Measurements from ENCODE around the gene DUSP3. TPM values are rescaled to one million over a fixed set of nuclear protein-coding genes. Genes with fewer than 3 reads are reported as not detected.
A peak's percentile ranks its signal among the peaks of the same experiment; 100 is the strongest.
"Not testable (repeated sequence)": the region's sequence is repeated elsewhere in the genome, so short reads cannot be mapped to it uniquely, and the experiment has no call there.

DUSP3 gene
- polyA plus RNA-seq, 1 donor from 2014 or later = 10.5 TPM

DNA sequence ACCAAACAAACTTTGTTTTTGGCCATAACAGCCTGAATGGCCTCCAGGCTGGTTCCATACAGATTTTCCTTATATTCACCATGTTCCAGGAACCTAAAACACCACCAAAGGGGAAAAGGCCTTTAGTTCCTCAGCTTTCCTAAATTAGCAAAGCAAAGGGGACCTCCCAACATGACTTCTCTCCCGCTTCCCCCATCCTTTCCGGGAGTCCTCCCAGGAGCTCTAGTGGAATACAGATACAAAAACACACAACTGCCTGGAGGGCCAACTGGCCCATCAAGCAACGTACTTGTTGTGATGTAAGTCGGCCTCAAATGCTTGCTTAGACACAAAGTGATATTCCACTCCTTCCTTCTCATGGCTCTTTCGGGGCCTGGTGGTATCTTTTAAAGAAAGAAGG is 32.0 kb upstream of the DUSP3 start:
- H3K4me1 Mint-ChIP-seq = no peaks in the 10 kb centered on the region
- no peaks in the 10 kb centered on the region for H3K36me3 Mint-ChIP-seq
- H3K27ac Mint-ChIP-seq = no peak overlapping the region
- H3K4me3 Mint-ChIP-seq = no peak overlapping the region
- H3K9me3 Mint-ChIP-seq = no peaks in the 10 kb centered on the region
- H3K27me3 Mint-ChIP-seq = peaks cover 8% of the 10 kb centered on the region

DNA sequence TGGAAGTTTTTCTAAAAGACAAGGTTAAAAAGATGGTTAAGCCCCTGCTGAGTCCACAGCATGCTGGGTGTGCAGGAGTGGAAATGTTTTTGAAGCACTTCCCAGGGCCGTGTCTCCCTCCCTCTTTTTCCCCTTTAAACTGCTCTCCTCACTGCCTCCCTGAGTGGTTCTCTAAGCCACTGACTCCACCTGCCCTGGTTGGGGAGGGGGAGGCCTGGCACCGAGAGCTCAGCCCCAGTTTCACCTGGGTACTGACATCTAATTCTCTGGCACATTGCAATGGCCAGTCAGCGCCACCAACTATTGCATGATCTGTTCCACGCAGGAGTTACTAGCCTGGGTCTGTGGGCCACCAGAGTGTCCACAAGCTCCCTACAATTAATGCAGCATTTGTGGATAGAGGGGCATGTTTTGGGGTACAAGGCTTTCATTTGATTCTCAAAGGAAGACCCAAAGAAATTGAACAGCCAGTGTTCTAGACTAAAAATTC is 31.5 kb upstream of the DUSP3 start:
- peaks cover 0 to under 1% (median under 1%) of the 10 kb centered on the region in 3 donors for H3K9me3 Mint-ChIP-seq
- no peaks in the 10 kb centered on the region for H3K4me1 Mint-ChIP-seq
- H3K27me3 Mint-ChIP-seq = peaks cover 8% of the 10 kb centered on the region
- H3K4me3 Mint-ChIP-seq = no peak overlapping the region
- H3K36me3 Mint-ChIP-seq = no peaks in the 10 kb centered on the region
- no peak overlapping the region for H3K27ac Mint-ChIP-seq

DNA sequence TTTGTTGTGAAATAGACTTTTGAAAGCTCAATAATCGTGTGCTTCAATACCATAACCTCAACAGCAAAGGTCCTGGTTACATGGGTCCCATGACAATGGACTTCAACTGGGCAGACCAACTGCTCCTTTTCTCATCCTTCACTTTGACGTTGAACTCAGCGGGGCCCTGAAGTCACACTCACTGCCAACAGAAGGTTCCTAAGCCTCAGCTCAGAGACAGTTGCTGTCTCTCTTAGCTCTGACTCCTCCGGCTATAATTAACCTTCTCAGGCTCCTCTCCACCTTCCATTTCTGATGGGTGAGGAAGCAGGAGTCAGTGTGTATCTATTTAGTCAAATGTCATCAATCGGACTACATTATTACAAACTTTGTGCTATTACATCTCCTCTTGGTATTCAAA is 30.3 kb upstream of the DUSP3 start:
- Mint-ChIP-seq H3K9me3 (peaks cover 2 to 4% (median 4%) of the 10 kb centered on the region in 3 donors), H3K27ac (no peak overlapping the region), H3K27me3 (peaks cover 8% of the 10 kb centered on the region), H3K36me3 (no peaks in the 10 kb centered on the region), H3K4me1 (no peaks in the 10 kb centered on the region), H3K4me3 (no peak overlapping the region)

DNA sequence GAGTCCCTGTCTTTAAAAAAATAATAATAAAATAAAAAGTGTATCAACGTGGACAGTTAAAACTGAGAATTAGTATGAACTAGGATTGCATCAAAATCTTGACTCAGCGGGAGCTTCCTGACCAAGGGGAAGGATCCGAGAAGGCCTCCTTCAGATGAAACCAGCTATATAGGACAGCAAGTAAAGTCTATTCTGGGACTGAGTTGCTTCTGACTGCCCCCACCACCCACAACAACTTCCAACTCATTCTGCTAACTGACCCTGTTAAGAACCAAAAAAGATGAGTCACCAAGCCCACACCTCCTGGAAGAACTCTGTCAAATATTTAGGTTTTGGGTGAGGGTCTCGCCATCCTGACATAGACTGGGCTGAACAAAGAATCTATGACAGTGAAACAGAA is 29.3 kb upstream of the DUSP3 start:
- Mint-ChIP-seq H3K4me1 (no peaks in the 10 kb centered on the region), H3K36me3 (no peaks in the 10 kb centered on the region), H3K4me3 (no peak overlapping the region)

DNA sequence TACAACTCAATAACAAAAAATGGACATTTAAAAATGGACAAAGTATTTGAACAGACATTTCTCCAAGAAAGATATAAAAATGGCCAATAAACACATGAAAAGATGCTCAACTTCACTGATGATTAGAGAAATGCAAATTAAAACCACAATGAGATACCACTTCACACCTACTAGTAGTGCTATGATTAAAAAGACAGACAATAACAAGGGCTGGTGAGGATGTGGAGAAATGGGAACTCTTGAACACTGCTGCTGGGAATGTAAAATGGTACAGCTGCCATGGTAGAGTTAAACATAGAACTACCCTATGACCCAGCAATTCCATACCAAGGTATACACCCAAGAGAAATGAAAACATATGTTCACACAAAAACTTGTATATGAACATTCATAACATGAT is 26.3 kb upstream of the DUSP3 start:
- Mint-ChIP-seq H3K27ac (no peak overlapping the region), H3K4me1 (no peaks in the 10 kb centered on the region), H3K27me3 (peaks cover 11% of the 10 kb centered on the region), H3K4me3 (no peak overlapping the region), H3K36me3 (no peaks in the 10 kb centered on the region), H3K9me3 (peaks cover 2 to 4% (median 4%) of the 10 kb centered on the region in 3 donors)

More for the DNA sequence above, 29.3 kb upstream of the DUSP3 start:
- peaks cover 15% of the 10 kb centered on the region for H3K27me3 Mint-ChIP-seq
- H3K27ac Mint-ChIP-seq = peak overlapping the region in 1 of 3 donors; percentile 22
- H3K9me3 Mint-ChIP-seq = peaks cover 2 to 4% (median 4%) of the 10 kb centered on the region in 3 donors

DNA sequence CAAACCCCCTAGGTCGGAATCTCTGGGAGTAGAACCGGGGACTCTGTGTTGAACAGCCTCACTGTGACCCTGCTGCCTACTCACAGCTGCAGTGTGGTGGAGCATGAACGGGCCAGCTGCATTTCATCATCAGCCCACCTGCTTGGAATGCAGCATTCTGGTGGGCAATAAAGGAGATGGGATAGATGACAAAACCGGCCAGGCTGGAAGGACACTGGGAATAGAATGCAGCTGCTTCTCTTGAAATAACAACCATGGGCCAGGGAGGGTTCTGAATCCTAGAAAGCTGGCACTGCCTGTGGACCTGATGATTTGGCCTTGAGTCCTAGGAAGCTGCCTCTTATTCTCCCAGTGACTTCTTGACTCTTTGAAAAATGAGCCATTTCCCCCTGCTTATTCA is 25.0 kb upstream of the DUSP3 start:
- Mint-ChIP-seq H3K4me3 (no peak overlapping the region), H3K27me3 (peaks cover 16% of the 10 kb centered on the region), H3K9me3 (peaks cover 2 to 4% (median 4%) of the 10 kb centered on the region in 3 donors), H3K27ac (no peak overlapping the region), H3K4me1 (no peaks in the 10 kb centered on the region), H3K36me3 (no peaks in the 10 kb centered on the region)

DNA sequence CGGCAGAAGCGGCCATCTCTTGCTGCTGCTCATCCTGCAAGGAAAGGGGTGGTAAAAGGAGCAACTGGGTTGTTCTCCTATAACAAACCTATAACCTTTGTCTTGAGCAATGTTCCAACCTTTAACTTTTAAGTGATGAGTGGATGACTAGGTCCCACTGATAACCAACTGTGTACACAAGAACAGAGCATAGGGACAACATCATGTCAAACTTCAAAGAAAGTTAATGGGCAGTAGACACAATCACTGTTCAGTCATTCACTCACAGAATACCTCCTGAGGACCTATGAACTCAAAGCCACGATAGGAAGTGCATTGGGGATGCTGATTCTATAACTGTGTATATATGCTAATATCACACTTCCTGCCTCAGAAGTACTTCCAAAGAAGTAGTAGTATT is 23.1 kb upstream of the DUSP3 start:
- Mint-ChIP-seq H3K9me3 (peaks cover 2 to 4% (median 4%) of the 10 kb centered on the region in 3 donors), H3K36me3 (no peaks in the 10 kb centered on the region), H3K27me3 (peaks cover 21% of the 10 kb centered on the region), H3K4me1 (no peaks in the 10 kb centered on the region), H3K4me3 (no peak overlapping the region), H3K27ac (no peak overlapping the region)

DNA sequence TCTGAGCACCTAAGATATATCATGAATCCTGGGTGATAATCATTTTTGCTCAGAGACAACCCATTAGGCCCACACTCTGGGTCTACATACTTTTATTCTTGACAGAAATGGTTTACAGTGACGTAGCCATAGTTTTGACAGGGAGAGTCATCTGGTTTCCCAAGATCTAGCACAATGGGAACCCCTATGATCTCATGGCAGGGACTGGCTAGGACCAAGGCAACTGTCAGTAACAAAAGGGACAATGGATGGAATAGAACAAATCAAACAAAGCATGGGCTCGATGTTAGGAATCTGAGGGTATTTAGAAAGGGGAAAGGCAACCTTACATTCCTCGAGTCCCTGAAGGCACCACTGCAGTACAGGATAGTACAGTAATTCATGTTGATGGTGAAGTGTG is 22.0 kb upstream of the DUSP3 start:
- Mint-ChIP-seq H3K27me3 (peaks cover 25% of the 10 kb centered on the region), H3K27ac (no peak overlapping the region), H3K4me3 (no peak overlapping the region), H3K4me1 (no peaks in the 10 kb centered on the region), H3K9me3 (peaks cover 3 to 4% (median 4%) of the 10 kb centered on the region in 3 donors), H3K36me3 (no peaks in the 10 kb centered on the region)

DNA sequence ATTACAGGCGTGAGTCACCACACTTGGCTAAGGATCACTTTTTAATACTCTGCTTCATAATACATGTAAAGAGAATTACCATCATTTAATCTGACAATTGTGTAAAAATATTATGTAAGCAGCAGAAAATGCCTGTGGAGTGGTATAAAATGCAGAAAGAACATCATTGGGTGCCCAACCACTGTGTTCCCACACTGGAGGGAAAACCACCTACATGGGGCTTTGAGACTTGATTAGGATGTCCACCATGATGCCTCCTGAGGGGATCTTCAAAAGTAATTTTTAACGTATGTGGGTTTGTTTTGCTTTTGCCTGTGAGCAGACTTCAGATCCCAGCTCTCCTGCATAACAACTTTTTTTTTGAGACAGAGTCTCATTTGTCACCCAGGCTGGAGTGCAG is 20.3 kb upstream of the DUSP3 start:
- Mint-ChIP-seq H3K4me1 (no peaks in the 10 kb centered on the region), H3K27ac (no peak overlapping the region), H3K9me3 (peaks cover 0 to 2% (median 0%) of the 10 kb centered on the region in 3 donors), H3K36me3 (no peaks in the 10 kb centered on the region), H3K27me3 (peaks cover 30% of the 10 kb centered on the region), H3K4me3 (peak overlapping the region in 1 of 4 donors; percentile 33)

DNA sequence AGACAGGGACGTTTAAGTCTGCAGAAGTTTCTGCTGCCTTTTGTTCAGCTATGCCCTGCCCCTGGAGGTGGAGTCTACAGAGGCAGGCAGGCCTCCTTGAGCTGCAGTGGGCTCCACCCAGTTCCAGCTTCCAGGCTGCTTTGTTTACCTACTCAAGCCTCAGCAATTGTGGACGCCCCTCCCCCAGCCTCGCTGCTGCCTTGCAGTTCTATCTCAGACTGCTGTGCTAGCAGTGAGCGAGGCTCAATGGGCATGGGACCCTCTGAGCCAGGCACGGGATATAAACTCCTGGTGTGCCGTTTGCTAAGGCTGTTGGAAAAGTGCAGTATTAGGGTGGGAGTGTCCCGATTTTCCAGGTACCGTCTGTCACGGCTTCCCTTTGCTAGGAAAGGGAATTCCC is 19.2 kb upstream of the DUSP3 start:
- H3K9me3 Mint-ChIP-seq, H3K36me3 Mint-ChIP-seq, H3K27ac Mint-ChIP-seq, H3K4me3 Mint-ChIP-seq, H3K4me1 Mint-ChIP-seq: not testable (repeated sequence)
- peaks cover 24% of the 10 kb centered on the region for H3K27me3 Mint-ChIP-seq

DNA sequence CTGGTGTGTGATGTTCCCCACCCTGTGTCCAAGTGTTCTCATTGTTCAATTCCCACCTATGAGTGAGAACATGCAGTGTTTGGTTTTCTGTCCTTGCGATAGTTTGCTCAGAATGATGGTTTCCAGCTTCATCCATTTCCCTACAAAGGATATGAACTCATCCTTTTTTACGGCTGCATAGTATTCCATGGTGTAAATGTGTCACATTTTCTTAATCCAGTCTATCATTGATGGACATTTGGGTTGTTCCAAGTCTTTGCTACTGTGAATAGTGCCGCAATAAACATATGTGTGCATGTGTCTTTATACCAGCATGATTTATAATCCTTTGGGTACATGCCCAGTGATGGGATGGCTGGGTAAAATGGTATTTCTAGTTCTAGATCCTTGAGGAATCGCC is 13.9 kb upstream of the DUSP3 start:
- not testable (repeated sequence) for H3K4me3 Mint-ChIP-seq, H3K9me3 Mint-ChIP-seq, H3K27ac Mint-ChIP-seq, H3K4me1 Mint-ChIP-seq, H3K36me3 Mint-ChIP-seq
- H3K27me3 Mint-ChIP-seq = peaks cover 21% of the 10 kb centered on the region

DNA sequence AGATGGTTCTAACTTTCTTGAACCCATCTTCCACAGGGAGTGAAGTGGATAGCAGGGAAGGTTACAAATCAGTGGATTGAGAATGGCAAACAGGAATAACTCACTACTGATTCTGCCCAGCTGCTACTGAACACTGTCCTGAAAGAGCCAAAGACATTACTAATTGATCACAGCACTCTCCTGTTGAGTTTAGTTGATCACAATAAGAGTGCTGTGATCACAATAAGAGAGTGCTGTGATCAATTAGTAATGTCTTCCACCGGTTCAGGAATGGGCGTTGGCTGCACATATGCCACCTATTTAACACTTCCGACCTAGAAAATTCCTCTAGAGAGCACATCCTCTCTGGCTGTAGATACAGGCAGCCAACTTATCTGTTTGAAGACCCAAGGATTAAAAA is 12.8 kb upstream of the DUSP3 start:
- Mint-ChIP-seq H3K27me3 (peaks cover 14% of the 10 kb centered on the region), H3K4me1 (peaks cover 0 to 7% (median 5%) of the 10 kb centered on the region in 3 donors), H3K9me3 (peaks cover 0 to 8% (median 0%) of the 10 kb centered on the region in 3 donors), H3K27ac (no peak overlapping the region), H3K4me3 (no peak overlapping the region), H3K36me3 (peaks cover 4% of the 10 kb centered on the region)

DNA sequence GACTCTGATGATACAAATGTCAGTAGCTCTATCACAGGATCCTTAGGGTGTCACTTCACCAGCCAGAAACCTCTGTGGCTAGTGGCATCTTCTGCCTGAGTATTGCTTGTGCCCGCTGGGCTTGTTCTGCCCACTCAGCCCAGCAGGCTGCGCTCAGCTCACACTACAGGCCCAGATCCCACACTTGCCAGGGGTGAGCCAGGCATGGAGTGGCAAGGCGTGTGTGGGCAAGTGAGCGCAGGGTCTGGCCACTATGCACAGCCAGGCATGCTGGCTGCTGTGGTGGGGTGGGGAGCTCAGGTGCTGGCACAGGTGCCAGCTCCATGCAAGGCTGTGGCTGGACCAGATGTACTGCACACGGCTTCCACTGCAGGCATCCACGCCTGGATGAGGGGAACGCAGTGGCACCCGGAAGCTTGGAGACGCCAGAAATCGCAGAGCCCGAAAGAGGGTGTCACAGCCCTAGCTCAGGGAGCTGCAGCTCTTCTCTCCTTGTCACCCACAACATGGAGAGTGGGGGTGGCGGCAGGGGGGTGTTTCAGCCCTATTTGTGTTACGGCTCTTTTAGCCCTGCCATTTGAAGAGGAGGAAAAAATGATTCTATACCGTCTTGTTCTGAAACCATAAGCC is 11.6 kb upstream of the DUSP3 start:
- peaks cover 4% of the 10 kb centered on the region for H3K36me3 Mint-ChIP-seq
- peaks cover 0 to 6% (median 0%) of the 10 kb centered on the region in 3 donors for H3K9me3 Mint-ChIP-seq
- H3K27me3 Mint-ChIP-seq = peaks cover 13% of the 10 kb centered on the region
- H3K4me3 Mint-ChIP-seq = no peak overlapping the region
- H3K27ac Mint-ChIP-seq = no peak overlapping the region
- H3K4me1 Mint-ChIP-seq = peaks cover 0 to 7% (median 5%) of the 10 kb centered on the region in 3 donors

DNA sequence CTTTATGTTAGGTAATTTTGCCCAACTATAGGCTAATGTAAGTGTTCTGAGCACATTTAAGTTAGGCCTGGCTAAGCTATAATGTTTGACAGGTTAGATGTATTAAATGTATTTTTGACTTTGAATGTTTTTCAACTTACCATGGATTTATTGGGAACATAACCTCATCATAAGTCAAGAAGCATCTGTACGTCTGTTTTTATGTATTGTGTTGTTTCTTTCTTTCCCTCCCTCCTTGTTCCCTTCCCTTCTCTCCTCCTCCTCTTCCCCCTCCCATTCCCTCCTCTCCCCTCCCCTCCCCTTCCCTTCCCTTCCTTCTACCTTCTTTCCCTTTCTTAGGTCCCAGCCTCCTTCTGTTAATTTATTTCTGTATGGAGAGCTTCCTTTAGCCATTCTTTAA is 10.7 kb upstream of the DUSP3 start:
- Mint-ChIP-seq H3K27me3 (peaks cover 9% of the 10 kb centered on the region), H3K36me3 (peaks cover 4% of the 10 kb centered on the region), H3K4me3 (no peak overlapping the region), H3K4me1 (peaks cover 0 to 7% (median 5%) of the 10 kb centered on the region in 3 donors), H3K9me3 (peaks cover 0 to 6% (median 0%) of the 10 kb centered on the region in 3 donors), H3K27ac (no peak overlapping the region)

DNA sequence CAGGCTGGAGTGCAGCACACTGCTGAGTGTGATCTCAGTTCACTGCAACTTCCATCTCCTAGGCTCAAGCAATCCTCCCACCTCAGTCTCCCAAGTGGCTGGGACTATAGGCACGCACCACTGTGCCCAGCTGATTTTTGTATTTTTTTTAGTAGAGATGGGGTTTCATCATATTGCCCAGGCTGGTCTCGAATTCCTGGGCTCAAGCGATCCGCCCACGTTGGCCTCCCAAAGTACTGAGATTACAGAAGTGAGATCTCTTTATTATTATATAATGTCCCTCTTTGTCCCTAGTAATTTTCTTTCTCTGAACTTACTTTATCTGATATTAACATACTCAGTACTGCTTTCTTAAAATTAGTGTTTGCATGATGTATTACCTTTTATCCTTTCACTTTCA is 9.8 kb upstream of the DUSP3 start:
- Mint-ChIP-seq H3K4me1 (peaks cover 0 to 7% (median 3%) of the 10 kb centered on the region in 3 donors), H3K27ac (no peak overlapping the region)

DNA sequence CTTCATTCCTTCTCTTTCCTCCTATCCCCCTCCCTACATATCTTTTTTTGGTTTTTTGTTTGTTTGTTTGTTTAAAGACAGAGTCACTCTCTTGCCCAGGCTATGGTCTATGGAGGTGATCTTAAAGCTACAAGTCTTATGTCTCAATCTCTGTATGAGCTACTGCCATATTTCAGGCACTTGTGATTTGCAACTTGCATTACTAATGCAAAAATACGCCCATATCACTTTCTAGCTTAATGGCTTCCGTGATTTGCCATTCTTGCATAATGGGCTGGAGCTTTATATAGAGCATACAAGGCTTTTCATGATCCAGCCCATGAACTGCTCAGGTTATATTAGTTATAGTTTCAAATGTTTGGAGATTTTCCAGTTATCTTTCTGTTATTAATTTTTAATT is 9.0 kb upstream of the DUSP3 start:
- Mint-ChIP-seq H3K36me3 (peaks cover 4% of the 10 kb centered on the region), H3K9me3 (peaks cover 0 to 2% (median 0%) of the 10 kb centered on the region in 3 donors), H3K4me3 (no peak overlapping the region), H3K27ac (no peak overlapping the region), H3K27me3 (peaks cover 13% of the 10 kb centered on the region), H3K4me1 (peaks cover 0 to 7% (median 0%) of the 10 kb centered on the region in 3 donors)

More for the DNA sequence above, 9.8 kb upstream of the DUSP3 start:
- Mint-ChIP-seq H3K27me3 (peaks cover 7% of the 10 kb centered on the region), H3K36me3 (peaks cover 4% of the 10 kb centered on the region), H3K9me3 (peaks cover 0 to 4% (median 0%) of the 10 kb centered on the region in 3 donors), H3K4me3 (no peak overlapping the region)

Measured in IgD-negative memory B cell (primary cell).